Memory B cell (primary cell): ENCODE measurements around the gene METTL25.

Experiments used
- ATAC-seq: fragments of 150-1000 bp; cut with Tn5 transposase; 2 replicates; pipeline ENCODE4 v1.10.0; 2021; ENCODE audit warnings: low read depth, mild to moderate bottlenecking, moderate library complexity
- DNase-seq, 2 donors: peaks; one replicate each; pipeline ENCODE4 v3.0.0; 2022; ENCODE audit warnings: low spot score in 2 of 2
- H3K27ac Mint-ChIP-seq: one replicate; pipeline ENCODE4 v1.8.0; 2022; ENCODE audit warnings: mild to moderate bottlenecking, moderate library complexity, mixed read lengths
- H3K27me3 Mint-ChIP-seq: one replicate; pipeline ENCODE4 v1.8.0; 2022; ENCODE audit warnings: mixed read lengths
- H3K36me3 Mint-ChIP-seq: one replicate; pipeline ENCODE4 v1.8.0; 2022; ENCODE audit warnings: mild to moderate bottlenecking, mixed read lengths
- H3K4me1 Mint-ChIP-seq: one replicate; pipeline ENCODE4 v1.8.0; 2022; ENCODE audit warnings: mixed read lengths
- H3K4me3 Mint-ChIP-seq: one replicate; pipeline ENCODE4 v1.8.0; 2022; ENCODE audit warnings: mild to moderate bottlenecking, moderate library complexity, mixed read lengths
- H3K9me3 Mint-ChIP-seq: one replicate; pipeline ENCODE4 v1.8.0; 2022; ENCODE audit warnings: mixed read lengths

Gene METTL25

GRCh38 chr12:82363990-82364389 is 5.7 kb downstream of the METTL25 start:
- H3K9me3 Mint-ChIP-seq, result no peaks in the 10 kb centered on the region
- no peak overlapping the region for H3K27ac Mint-ChIP-seq
- no peaks in the 10 kb centered on the region for H3K27me3 Mint-ChIP-seq
- DNase-seq (no peak), ATAC-seq (no peak)
- H3K36me3 Mint-ChIP-seq, result peaks cover 12% of the 10 kb centered on the region
- no peak overlapping the region for H3K4me3 Mint-ChIP-seq
- peaks cover 10% of the 10 kb centered on the region for H3K4me1 Mint-ChIP-seq

GRCh38 chr12:82366197-82366596 is 7.9 kb downstream of the METTL25 start:
- Mint-ChIP-seq H3K27me3 (no peaks in the 10 kb centered on the region), H3K4me1 (peaks cover 7% of the 10 kb centered on the region), H3K27ac (no peak overlapping the region), H3K4me3 (no peak overlapping the region), H3K36me3 (peaks cover 17% of the 10 kb centered on the region), H3K9me3 (no peaks in the 10 kb centered on the region)
- DNase-seq (no peak), ATAC-seq (no peak)

- no peak overlapping the region for H3K27ac Mint-ChIP-seq
- no peak for ATAC-seq
- no peaks in the 10 kb centered on the region for H3K4me1 Mint-ChIP-seq
- no peaks in the 10 kb centered on the region for H3K27me3 Mint-ChIP-seq
- no peak for DNase-seq
- peaks cover 38% of the 10 kb centered on the region for H3K36me3 Mint-ChIP-seq
- peaks cover 6% of the 10 kb centered on the region for H3K9me3 Mint-ChIP-seq
- H3K4me3 Mint-ChIP-seq, result no peak overlapping the region
Measured at GRCh38 chr12:82375201-82375600, 16.9 kb downstream of the METTL25 start.

- Mint-ChIP-seq H3K4me3 (no peak overlapping the region), H3K9me3 (peaks cover 4% of the 10 kb centered on the region), H3K27me3 (no peaks in the 10 kb centered on the region), H3K36me3 (peaks cover 20% of the 10 kb centered on the region), H3K4me1 (no peaks in the 10 kb centered on the region), H3K27ac (no peak overlapping the region)
- ATAC-seq (no peak), DNase-seq (no peak)
Measured at GRCh38 chr12:82378997-82379396, 20.7 kb downstream of the METTL25 start.

GRCh38 chr12:82383930-82384552 is 25.7 kb downstream of the METTL25 start:
- Mint-ChIP-seq H3K9me3 (peaks cover 1% of the 10 kb centered on the region), H3K27me3 (no peaks in the 10 kb centered on the region), H3K4me1 (no peaks in the 10 kb centered on the region), H3K27ac (no peak overlapping the region), H3K36me3 (peaks cover 10% of the 10 kb centered on the region), H3K4me3 (no peak overlapping the region)
- ATAC-seq (no peak), DNase-seq (no peak)

- peaks cover 20% of the 10 kb centered on the region for H3K36me3 Mint-ChIP-seq
- no peak for ATAC-seq
- no peak overlapping the region for H3K4me3 Mint-ChIP-seq
- H3K27me3 Mint-ChIP-seq, result no peaks in the 10 kb centered on the region
- H3K27ac Mint-ChIP-seq, result no peak overlapping the region
- no peaks in the 10 kb centered on the region for H3K4me1 Mint-ChIP-seq
- no peaks in the 10 kb centered on the region for H3K9me3 Mint-ChIP-seq
- DNase-seq, result no peak
Measured at GRCh38 chr12:82398879-82399278, 40.5 kb downstream of the METTL25 start.

- DNase-seq, result no peak
- Mint-ChIP-seq H3K36me3 (peaks cover 16% of the 10 kb centered on the region), H3K4me3 (no peak overlapping the region), H3K4me1 (no peaks in the 10 kb centered on the region), H3K27ac (no peak overlapping the region), H3K27me3 (no peaks in the 10 kb centered on the region), H3K9me3 (no peaks in the 10 kb centered on the region)
- ATAC-seq, result no peak
Measured at GRCh38 chr12:82400819-82401218, 42.5 kb downstream of the METTL25 start.

- H3K27ac Mint-ChIP-seq, result no peak overlapping the region
- no peaks in the 10 kb centered on the region for H3K9me3 Mint-ChIP-seq
- H3K4me3 Mint-ChIP-seq, result no peak overlapping the region
- no peak for DNase-seq
- H3K4me1 Mint-ChIP-seq, result no peaks in the 10 kb centered on the region
- peaks cover 30% of the 10 kb centered on the region for H3K36me3 Mint-ChIP-seq
- H3K27me3 Mint-ChIP-seq, result no peaks in the 10 kb centered on the region
- no peak for ATAC-seq
Measured at GRCh38 chr12:82406651-82407050, 48.3 kb downstream of the METTL25 start.

- ATAC-seq (no peak), DNase-seq (no peak)
- Mint-ChIP-seq H3K4me1 (no peaks in the 10 kb centered on the region), H3K9me3 (no peaks in the 10 kb centered on the region), H3K36me3 (peaks cover 30% of the 10 kb centered on the region), H3K4me3 (no peak overlapping the region), H3K27me3 (no peaks in the 10 kb centered on the region), H3K27ac (no peak overlapping the region)
Measured at GRCh38 chr12:82407481-82407880, 49.2 kb downstream of the METTL25 start.

- no peaks in the 10 kb centered on the region for H3K27me3 Mint-ChIP-seq
- peaks cover 29% of the 10 kb centered on the region for H3K36me3 Mint-ChIP-seq
- H3K4me1 Mint-ChIP-seq, result no peaks in the 10 kb centered on the region
- H3K27ac Mint-ChIP-seq, result no peak overlapping the region
- no peaks in the 10 kb centered on the region for H3K9me3 Mint-ChIP-seq
- DNase-seq, result no peak
- no peak overlapping the region for H3K4me3 Mint-ChIP-seq
- ATAC-seq, result no peak
Measured at GRCh38 chr12:82408844-82409243, 50.5 kb downstream of the METTL25 start.

- no peaks in the 10 kb centered on the region for H3K4me1 Mint-ChIP-seq
- H3K27me3 Mint-ChIP-seq, result no peaks in the 10 kb centered on the region
Measured at GRCh38 chr12:82411546-82412230, 53.4 kb downstream of the METTL25 start.

GRCh38 chr12:82412246-82412645 is 53.9 kb downstream of the METTL25 start:
- ATAC-seq (no peak), DNase-seq (no peak)
- Mint-ChIP-seq H3K9me3 (no peaks in the 10 kb centered on the region), H3K36me3 (peaks cover 23% of the 10 kb centered on the region), H3K4me3 (no peak overlapping the region), H3K27me3 (no peaks in the 10 kb centered on the region), H3K4me1 (no peaks in the 10 kb centered on the region), H3K27ac (no peak overlapping the region)

More at GRCh38 chr12:82411546-82412230, 53.4 kb downstream of the METTL25 start:
- no peak overlapping the region for H3K27ac Mint-ChIP-seq
- H3K9me3 Mint-ChIP-seq, result no peaks in the 10 kb centered on the region
- H3K36me3 Mint-ChIP-seq, result peaks cover 25% of the 10 kb centered on the region
- H3K4me3 Mint-ChIP-seq, result no peak overlapping the region
- no peak for ATAC-seq
- no peak for DNase-seq

- peaks cover 23% of the 10 kb centered on the region for H3K36me3 Mint-ChIP-seq
- no peak overlapping the region for H3K4me3 Mint-ChIP-seq
- H3K4me1 Mint-ChIP-seq, result no peaks in the 10 kb centered on the region
- H3K9me3 Mint-ChIP-seq, result peaks cover 5% of the 10 kb centered on the region
- DNase-seq (no peak), ATAC-seq (no peak)
- H3K27ac Mint-ChIP-seq, result no peak overlapping the region
- no peaks in the 10 kb centered on the region for H3K27me3 Mint-ChIP-seq
Measured at GRCh38 chr12:82414044-82414443, 55.7 kb downstream of the METTL25 start.

GRCh38 chr12:82414926-82415325 is 56.6 kb downstream of the METTL25 start:
- no peak overlapping the region for H3K27ac Mint-ChIP-seq
- H3K27me3 Mint-ChIP-seq, result no peaks in the 10 kb centered on the region
- DNase-seq (no peak), ATAC-seq (no peak)
- no peaks in the 10 kb centered on the region for H3K4me1 Mint-ChIP-seq
- H3K9me3 Mint-ChIP-seq, result peaks cover 5% of the 10 kb centered on the region
- no peak overlapping the region for H3K4me3 Mint-ChIP-seq
- peaks cover 23% of the 10 kb centered on the region for H3K36me3 Mint-ChIP-seq

GRCh38 chr12:82415402-82415801 is 57.1 kb downstream of the METTL25 start:
- H3K9me3 Mint-ChIP-seq, result peaks cover 5% of the 10 kb centered on the region
- no peaks in the 10 kb centered on the region for H3K27me3 Mint-ChIP-seq
- no peak overlapping the region for H3K27ac Mint-ChIP-seq
- no peak for DNase-seq
- H3K4me3 Mint-ChIP-seq, result no peak overlapping the region
- H3K36me3 Mint-ChIP-seq, result peaks cover 21% of the 10 kb centered on the region
- ATAC-seq, result no peak
- H3K4me1 Mint-ChIP-seq, result no peaks in the 10 kb centered on the region
